MM.1S (cell line): ENCODE results near the gene WDR45B.
"Not testable (repeated sequence)": the region's sequence is repeated elsewhere in the genome, so short reads cannot be mapped to it uniquely, and the experiment has no call there.

Experiments used
- DNase-seq: peaks from one replicate; pipeline ENCODE4 v3.0.0-alpha.2; 2015
- H2AFZ ChIP-seq: fragments of 300-600 bp; sonication (generic); 2 replicates; pipeline ENCODE4 v1.6.0; 2016; ENCODE audit warnings: antibody characterized with exemption, low read length
- H3F3A ChIP-seq: fragments of 300-600 bp; sonication (generic); 2 replicates; pipeline ENCODE4 v1.6.1; 2016; ENCODE audit warnings: mild to moderate bottlenecking, antibody characterized with exemption, low read length, moderate library complexity, mixed read lengths; ENCODE audit not compliant: insufficient read depth
- H3K27ac ChIP-seq: fragments of 300-600 bp; sonication (generic); 2 replicates; pipeline ENCODE4 v1.5.1; 2016; ENCODE audit warnings: mild to moderate bottlenecking, low read length
- H3K27me3 ChIP-seq: fragments of 300-600 bp; sonication (generic); replicated peaks from 2 replicates; pipeline ENCODE4 v1.6.0; 2016; ENCODE audit warnings: low read length; ENCODE audit not compliant: insufficient read depth
- H3K36me3 ChIP-seq: fragments of 300-600 bp; sonication (generic); replicated peaks from 2 replicates; pipeline ENCODE4 v1.6.1; 2016; ENCODE audit warnings: mild to moderate bottlenecking, low read length, mixed read lengths; ENCODE audit not compliant: insufficient read depth
- H3K4me1 ChIP-seq: fragments of 300-600 bp; sonication (generic); 2 replicates; pipeline ENCODE4 v1.6.1; 2016; ENCODE audit warnings: low read length, mixed read lengths
- H3K4me2 ChIP-seq: fragments of 300-600 bp; sonication (generic); 2 replicates; pipeline ENCODE4 v1.6.0; 2016; ENCODE audit warnings: low read depth, low read length
- H3K4me3 ChIP-seq: fragments of 300-600 bp; sonication (generic); 2 replicates; pipeline ENCODE4 v1.5.1; 2016; ENCODE audit warnings: low read length, mixed read lengths
- H3K79me2 ChIP-seq: fragments of 300-600 bp; sonication (generic); 2 replicates; pipeline ENCODE4 v1.6.1; 2016; ENCODE audit warnings: mixed run types, low read length, mixed read lengths
- H3K9ac ChIP-seq: fragments of 300-600 bp; sonication (generic); 2 replicates; pipeline ENCODE4 v1.6.1; 2016; ENCODE audit warnings: low read length, mixed read lengths
- H3K9me2 ChIP-seq: fragments of 300-600 bp; sonication (generic); replicated peaks from 2 replicates; pipeline ENCODE4 v1.6.1; 2016; ENCODE audit warnings: mild to moderate bottlenecking, low read length, mixed read lengths; ENCODE audit not compliant: insufficient read depth
- H3K9me3 ChIP-seq: fragments of 300-600 bp; sonication (generic); replicated peaks from 2 replicates; pipeline ENCODE4 v1.6.1; 2016; ENCODE audit warnings: mild to moderate bottlenecking, low read length, mixed read lengths; ENCODE audit not compliant: insufficient read depth
- H4K20me1 ChIP-seq: fragments of 300-600 bp; sonication (generic); 2 replicates; pipeline ENCODE4 v1.6.1; 2016; ENCODE audit warnings: mild to moderate bottlenecking, low read length, moderate library complexity, mixed read lengths; ENCODE audit not compliant: insufficient read depth
- EZH2 ChIP-seq: fragments of 300-600 bp; sonication (generic); optimal IDR thresholded peaks from 2 replicates; pipeline ENCODE3; 2017; ENCODE audit warnings: low read depth, mild to moderate bottlenecking, antibody characterized with exemption, low read length, mixed read lengths
- EZH2phosphoT487 ChIP-seq: fragments of 300-600 bp; sonication (generic); IDR thresholded peaks from 2 replicates; pipeline ENCODE4 v1.6.1; 2018; ENCODE audit warnings: antibody characterized with exemption, low read length
- TF ChIP-seq, protein P1 (sequence below): fragments of 300-600 bp; sonication (generic); IDR thresholded peaks from 2 replicates; pipeline ENCODE4 v1.5.1; 2016; ENCODE audit warnings: antibody characterized with exemption, low read length, mixed read lengths

WDR45B gene

DNA sequence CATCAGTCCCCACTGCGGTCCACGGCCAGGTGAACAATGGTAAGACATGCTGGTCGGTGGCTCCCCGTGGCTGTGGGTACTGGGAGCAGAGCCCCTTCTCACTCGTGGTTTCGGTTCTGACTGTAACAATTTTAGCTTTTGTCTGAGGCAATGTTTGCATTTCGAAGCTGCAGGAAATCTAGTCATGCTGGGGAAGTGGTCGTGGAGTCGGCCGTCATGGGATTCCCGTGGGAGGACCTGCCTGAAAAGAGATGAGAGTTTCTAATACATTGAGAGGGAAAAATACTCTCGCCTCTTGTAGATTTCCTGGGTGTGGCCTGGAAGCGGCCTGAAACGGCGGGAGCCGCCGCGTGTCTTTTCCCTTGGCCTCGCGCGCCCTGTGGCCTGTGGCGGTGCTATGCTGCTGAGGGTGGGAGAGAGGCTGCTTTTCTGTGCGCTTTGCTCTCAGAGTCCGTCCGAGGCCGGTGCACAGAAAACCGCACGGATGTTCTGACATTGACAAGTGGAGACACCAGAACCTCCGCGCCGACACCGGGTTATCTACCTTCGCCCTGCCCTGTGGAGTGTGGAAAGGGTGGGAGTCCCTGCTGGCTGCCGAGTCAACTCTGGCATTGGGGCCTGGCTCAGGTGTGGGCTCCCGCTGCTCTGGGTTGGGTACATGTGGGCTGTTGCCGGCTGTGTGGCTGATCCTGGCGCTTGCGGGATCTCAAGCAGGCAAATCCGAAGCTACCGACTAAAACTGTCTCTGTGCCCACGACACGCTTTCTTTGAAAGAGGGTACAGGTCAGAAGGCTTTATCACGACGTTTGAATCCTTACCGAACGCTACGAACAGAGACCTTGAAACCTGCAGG is 60.8 kb downstream of the WDR45B start:
- H4K20me1 ChIP-seq = no peaks in the 10 kb centered on the region
- no peaks in the 10 kb centered on the region for H3K9me3 ChIP-seq
- peaks cover 9% of the 10 kb centered on the region; the same call in 1 of the 2 replicates for H3K36me3 ChIP-seq
- no peak overlapping the region for H3K4me2 ChIP-seq
- peaks cover 27% of the 10 kb centered on the region for H3K79me2 ChIP-seq
- H2AFZ ChIP-seq = no peak overlapping the region
- no peak for DNase-seq
- no peak overlapping the region for H3K27ac ChIP-seq
- no peaks in the 10 kb centered on the region for H3K27me3 ChIP-seq
- H3K9me2 ChIP-seq = no peaks in the 10 kb centered on the region
- H3K9ac ChIP-seq = no peak overlapping the region
- no peak for TF ChIP-seq EZH2phosphoT487
- H3K4me1 ChIP-seq = no peaks in the 10 kb centered on the region
- H3K4me3 ChIP-seq = no peak overlapping the region
- peaks cover 16% of the 10 kb centered on the region for H3F3A ChIP-seq

DNA sequence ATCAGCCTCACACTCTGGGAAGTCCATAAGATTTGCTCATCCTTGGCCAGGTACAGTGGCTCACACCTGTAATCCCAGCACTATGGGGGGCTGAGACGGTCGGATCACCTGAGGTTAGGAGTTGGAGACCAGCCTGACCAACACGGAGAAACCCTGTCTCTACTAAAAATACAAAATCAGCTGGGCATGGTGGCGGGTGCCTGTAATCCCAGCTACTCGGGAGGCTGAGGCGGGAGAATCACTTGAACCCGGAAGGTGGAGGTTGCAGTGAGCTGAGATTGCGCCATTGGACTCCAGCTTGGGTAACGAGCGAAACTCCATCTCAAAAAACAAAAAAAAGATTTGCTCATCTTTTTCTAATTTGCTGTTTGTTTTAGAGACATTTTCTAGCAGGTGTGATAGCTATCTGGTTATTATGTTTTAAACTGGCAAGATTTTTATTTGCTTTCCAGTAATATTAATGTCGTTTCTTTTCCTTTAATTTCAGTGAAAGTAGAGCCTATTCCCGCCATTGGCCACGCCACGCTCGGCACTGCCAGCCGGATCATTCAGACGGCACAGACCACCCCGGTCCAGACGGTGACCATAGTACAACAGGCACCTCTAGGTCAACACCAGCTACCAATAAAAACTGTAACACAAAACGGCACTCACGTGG is 61.5 kb downstream of the WDR45B start:
- peaks cover 14% of the 10 kb centered on the region; the same call in 1 of the 2 replicates for H3K36me3 ChIP-seq

DNA sequence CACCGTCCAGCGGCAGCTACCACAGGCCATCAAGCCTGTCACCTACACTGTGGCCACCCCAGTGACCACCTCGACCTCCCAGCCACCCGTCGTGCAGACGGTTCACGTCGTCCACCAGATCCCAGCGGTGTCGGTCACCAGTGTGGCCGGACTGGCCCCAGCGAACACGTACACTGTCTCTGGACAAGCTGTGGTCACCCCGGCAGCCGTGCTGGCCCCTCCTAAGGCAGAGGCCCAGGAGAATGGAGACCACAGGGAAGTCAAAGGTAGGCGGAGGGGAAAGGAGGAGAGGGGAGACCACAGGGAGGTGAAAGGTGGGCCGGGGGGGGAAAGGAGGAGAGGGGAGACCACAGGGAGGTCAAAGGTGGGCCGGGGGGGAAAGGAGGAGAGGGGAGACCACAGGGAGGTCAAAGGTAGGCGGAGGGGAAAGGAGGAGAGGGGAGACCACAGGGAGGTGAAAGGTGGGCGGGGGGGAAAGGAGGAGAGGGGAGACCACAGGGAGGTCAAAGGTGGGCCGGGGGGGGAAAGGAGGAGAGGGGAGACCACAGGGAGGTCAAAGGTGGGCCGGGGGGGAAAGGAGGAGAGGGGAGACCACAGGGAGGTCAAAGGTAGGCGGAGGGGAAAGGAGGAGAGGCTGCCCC is 62.2 kb downstream of the WDR45B start:
- H3K9me3 ChIP-seq, H3K27ac ChIP-seq, H2AFZ ChIP-seq, H3K4me3 ChIP-seq, H4K20me1 ChIP-seq, H3K9me2 ChIP-seq, H3K27me3 ChIP-seq, H3K9ac ChIP-seq, H3F3A ChIP-seq, DNase-seq, H3K4me1 ChIP-seq, H3K4me2 ChIP-seq: not testable (repeated sequence)
- Histone ChIP-seq H3K79me2 (peaks cover 38% of the 10 kb centered on the region), H3K36me3 (peaks cover 14% of the 10 kb centered on the region; the same call in 1 of the 2 replicates)

More for the DNA sequence above, 61.5 kb downstream of the WDR45B start:
- Histone ChIP-seq H3K4me3 (no peak overlapping the region), H3F3A (peaks cover 10% of the 10 kb centered on the region; the same call in 1 of the 2 replicates), H2AFZ (no peak overlapping the region), H3K27ac (no peak overlapping the region), H3K9me3 (no peaks in the 10 kb centered on the region), H3K4me2 (no peak overlapping the region), H3K4me1 (no peaks in the 10 kb centered on the region), H3K79me2 (peaks cover 35% of the 10 kb centered on the region), H3K9me2 (no peaks in the 10 kb centered on the region), H3K9ac (no peak overlapping the region), H3K27me3 (no peaks in the 10 kb centered on the region), H4K20me1 (no peaks in the 10 kb centered on the region)
- TF ChIP-seq EZH2 (no peak), EZH2phosphoT487 (no peak)
- TF ChIP-seq, protein P1, sequence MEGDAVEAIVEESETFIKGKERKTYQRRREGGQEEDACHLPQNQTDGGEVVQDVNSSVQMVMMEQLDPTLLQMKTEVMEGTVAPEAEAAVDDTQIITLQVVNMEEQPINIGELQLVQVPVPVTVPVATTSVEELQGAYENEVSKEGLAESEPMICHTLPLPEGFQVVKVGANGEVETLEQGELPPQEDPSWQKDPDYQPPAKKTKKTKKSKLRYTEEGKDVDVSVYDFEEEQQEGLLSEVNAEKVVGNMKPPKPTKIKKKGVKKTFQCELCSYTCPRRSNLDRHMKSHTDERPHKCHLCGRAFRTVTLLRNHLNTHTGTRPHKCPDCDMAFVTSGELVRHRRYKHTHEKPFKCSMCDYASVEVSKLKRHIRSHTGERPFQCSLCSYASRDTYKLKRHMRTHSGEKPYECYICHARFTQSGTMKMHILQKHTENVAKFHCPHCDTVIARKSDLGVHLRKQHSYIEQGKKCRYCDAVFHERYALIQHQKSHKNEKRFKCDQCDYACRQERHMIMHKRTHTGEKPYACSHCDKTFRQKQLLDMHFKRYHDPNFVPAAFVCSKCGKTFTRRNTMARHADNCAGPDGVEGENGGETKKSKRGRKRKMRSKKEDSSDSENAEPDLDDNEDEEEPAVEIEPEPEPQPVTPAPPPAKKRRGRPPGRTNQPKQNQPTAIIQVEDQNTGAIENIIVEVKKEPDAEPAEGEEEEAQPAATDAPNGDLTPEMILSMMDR = no peak
- DNase-seq = no peak

DNA sequence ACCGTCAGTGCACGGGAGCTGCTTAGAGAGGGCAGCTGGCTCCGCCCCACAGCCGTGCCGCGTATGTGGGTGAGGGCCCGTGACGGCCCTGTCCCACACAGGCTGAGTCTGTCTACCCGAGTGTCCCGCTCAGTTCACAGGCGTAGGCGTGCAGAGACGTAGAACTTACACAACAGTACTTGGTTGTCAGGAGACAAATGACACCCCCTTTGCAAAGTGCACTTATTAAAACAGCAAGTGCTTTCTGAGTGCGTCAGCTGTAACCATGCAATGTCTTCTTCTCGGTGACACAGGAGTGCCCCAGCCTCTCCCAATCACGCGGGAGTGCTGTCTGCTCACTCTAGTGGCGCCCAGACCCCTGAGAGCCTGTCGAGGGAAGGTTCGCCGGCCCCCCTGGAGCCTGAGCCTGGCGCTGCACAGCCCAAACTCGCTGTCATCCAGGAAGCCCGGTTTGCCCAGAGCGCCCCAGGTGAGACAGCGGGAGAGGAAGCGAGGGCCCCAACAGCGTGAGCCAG is 64.5 kb downstream of the WDR45B start:
- Histone ChIP-seq H3F3A (peaks cover under 1% of the 10 kb centered on the region; the same call in 1 of the 2 replicates), H3K9me3 (no peaks in the 10 kb centered on the region), H3K4me1 (no peaks in the 10 kb centered on the region), H3K27me3 (no peaks in the 10 kb centered on the region), H3K9ac (no peak overlapping the region), H3K9me2 (no peaks in the 10 kb centered on the region), H3K79me2 (peaks cover 47% of the 10 kb centered on the region), H3K4me3 (no peak overlapping the region), H3K4me2 (no peak overlapping the region), H2AFZ (no peak overlapping the region), H3K27ac (no peak overlapping the region), H4K20me1 (0 out of 2 replicates have a peak, but pooled peaks cover 2% of the 10 kb centered on the region), H3K36me3 (peaks cover 14% of the 10 kb centered on the region; the same call in 1 of the 2 replicates)
- TF ChIP-seq EZH2 (no peak), EZH2phosphoT487 (no peak)
- TF ChIP-seq, protein P1 = no peak
- no peak for DNase-seq
